ENCODE results near the gene FOXN3.

DNA sequence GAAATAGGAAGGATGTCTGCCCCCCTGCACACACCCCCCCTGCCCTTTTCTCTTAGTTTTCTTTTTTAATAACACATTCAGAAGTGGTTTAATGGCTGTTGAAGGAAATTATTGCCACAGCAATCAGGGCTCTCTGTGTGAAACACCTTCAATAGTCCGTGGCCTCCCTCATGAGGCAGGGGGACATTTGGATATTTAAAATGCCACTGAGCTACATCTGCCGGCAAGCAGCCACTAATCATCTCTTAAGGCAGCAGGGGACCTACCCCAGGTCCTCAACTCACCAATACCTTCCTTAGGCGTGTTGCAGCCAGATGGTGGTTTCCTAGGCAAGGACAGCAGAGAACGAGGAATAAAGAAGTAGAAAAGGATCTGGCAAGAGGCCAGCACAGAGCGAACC, 309.4 kb downstream of the FOXN3 start:
- TF ChIP-seq, protein P1, sequence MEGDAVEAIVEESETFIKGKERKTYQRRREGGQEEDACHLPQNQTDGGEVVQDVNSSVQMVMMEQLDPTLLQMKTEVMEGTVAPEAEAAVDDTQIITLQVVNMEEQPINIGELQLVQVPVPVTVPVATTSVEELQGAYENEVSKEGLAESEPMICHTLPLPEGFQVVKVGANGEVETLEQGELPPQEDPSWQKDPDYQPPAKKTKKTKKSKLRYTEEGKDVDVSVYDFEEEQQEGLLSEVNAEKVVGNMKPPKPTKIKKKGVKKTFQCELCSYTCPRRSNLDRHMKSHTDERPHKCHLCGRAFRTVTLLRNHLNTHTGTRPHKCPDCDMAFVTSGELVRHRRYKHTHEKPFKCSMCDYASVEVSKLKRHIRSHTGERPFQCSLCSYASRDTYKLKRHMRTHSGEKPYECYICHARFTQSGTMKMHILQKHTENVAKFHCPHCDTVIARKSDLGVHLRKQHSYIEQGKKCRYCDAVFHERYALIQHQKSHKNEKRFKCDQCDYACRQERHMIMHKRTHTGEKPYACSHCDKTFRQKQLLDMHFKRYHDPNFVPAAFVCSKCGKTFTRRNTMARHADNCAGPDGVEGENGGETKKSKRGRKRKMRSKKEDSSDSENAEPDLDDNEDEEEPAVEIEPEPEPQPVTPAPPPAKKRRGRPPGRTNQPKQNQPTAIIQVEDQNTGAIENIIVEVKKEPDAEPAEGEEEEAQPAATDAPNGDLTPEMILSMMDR (IDR thresholded peaks at IDR 0.05; ENCODE audit: insufficient read depth, low read length) = no peak
- TF ChIP-seq SPI1 (IDR thresholded peaks at IDR 0.05; ENCODE audit: borderline replicate concordance, low read depth) = no peak
- TF ChIP-seq GABPA (IDR thresholded peaks at IDR 0.05; ENCODE audit: low read depth) = no peak

All from HL-60 (cell line).